Measurements from ENCODE around the gene PET100. TPM values are rescaled to one million over a fixed set of nuclear protein-coding genes. Genes with fewer than 3 reads are reported as not detected.
A peak's percentile ranks its signal among the peaks of the same experiment; 100 is the strongest.

Gene PET100
- total and polyA plus RNA-seq, 2 experiments from 2014 or later = 8.6 to 636 TPM

DNA sequence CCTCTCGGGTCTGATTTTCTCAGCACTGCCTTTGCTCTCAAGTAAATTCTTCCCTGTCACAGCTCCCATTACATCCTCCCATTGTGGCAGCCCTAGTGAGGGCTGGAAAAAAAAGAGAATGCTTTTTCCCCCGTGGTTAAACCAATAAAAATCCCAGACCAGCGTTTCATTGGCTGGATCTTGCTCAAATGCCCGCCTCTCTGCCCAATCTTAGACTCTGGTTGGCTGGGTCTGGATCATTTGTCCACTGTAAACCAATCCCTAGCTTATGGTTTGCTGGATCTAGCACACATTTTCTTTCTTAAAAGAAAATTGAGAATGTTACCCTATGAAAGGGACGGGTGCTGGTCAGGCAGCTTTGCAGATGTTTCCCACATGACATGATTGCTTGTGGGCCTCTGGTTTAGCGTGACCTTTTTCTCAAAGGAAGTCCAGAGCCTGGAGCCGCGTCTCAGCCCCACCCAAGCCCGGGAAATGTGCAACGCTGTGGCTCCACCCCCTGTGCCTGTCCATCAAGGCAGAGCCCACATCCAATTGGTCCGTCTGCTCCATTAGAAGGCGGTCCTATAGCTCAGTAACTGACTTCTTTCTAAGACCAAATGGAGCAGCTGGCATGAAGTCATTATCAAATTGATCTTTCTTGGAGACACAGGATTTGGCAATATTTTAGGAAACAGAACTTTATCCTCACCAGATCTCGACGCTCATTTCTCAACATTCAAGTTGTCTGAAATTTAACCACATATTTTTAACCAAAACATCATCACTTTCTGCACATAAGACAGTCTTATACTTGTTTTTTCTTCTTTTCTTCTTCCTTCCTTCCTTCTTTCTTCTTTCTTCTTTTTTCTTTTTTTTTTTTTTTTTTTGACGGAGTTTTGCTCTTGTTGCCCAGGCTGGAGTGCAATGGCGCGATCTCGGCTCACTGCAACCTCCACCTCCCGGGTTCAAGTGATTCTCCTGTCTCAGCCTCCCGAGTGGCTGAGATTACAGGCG lies 44.7 kb downstream of the PET100 start:
- DNase-seq (ENCODE audit: low spot score) = peak; percentile 87
- peaks cover 35% of the 10 kb centered on the region for H3K27me3 ChIP-seq (ENCODE audit: insufficient read depth)
- no peaks in the 10 kb centered on the region for H3K36me3 ChIP-seq (ENCODE audit: insufficient read depth)
- Mint-ChIP-seq H3K27ac (no peak overlapping the region), H3K36me3 (ENCODE audit: low read depth) (no peaks in the 10 kb centered on the region), H3K4me1 (peaks cover 7% of the 10 kb centered on the region; the same call in 2 of the 3 replicates), H3K27me3 (ENCODE audit: insufficient read depth, low read depth, poor library complexity) (peaks cover 38% of the 10 kb centered on the region), H3K4me3 (no peak overlapping the region; the same call in 2 of the 3 replicates), H3K9me3 (peaks cover 6% of the 10 kb centered on the region)
- no peaks in the 10 kb centered on the region for H3K79me2 ChIP-seq (replicated peaks; ENCODE audit: insufficient read depth)
- no peak overlapping the region; the same call in 1 of the 2 replicates for H3K4me3 ChIP-seq
- H3K4me1 ChIP-seq (ENCODE audit: insufficient read depth) = no peaks in the 10 kb centered on the region; the same call in 1 of the 2 replicates
- peak overlapping the region; percentile 21; the same call in 1 of the 2 replicates for H2AFZ ChIP-seq
- H3F3A ChIP-seq (replicated peaks; ENCODE audit: low read depth) = no peaks in the 10 kb centered on the region
- no peaks in the 10 kb centered on the region for H4K20me1 ChIP-seq (replicated peaks; ENCODE audit: insufficient read depth)
- H3K27ac ChIP-seq (ENCODE audit: low read depth) = no peak overlapping the region
- TF ChIP-seq ZNF114 (CRISPR knock-in tag; IDR thresholded peaks at IDR 0.05) (no peak), CREB1 (CRISPR knock-in tag; IDR thresholded peaks at IDR 0.05; ENCODE audit: low read depth) (no peak), CTCF (conservative IDR thresholded peaks at IDR 0.05; ENCODE audit: low read depth in 2 of 2) (no peak), EZH2 (IDR thresholded peaks at IDR 0.05; ENCODE audit: low read depth, unreplicated experiment) (no peak), STAT1 (IDR thresholded peaks at IDR 0.05; ENCODE audit: unreplicated experiment) (no peak), POLR2AphosphoS5 (IDR thresholded peaks at IDR 0.05; ENCODE audit: low read depth) (no peak), NANOG (IDR thresholded peaks at IDR 0.05; ENCODE audit: borderline replicate concordance) (no peak), EZH2phosphoT487 (IDR thresholded peaks at IDR 0.05; ENCODE audit: unreplicated experiment) (no peak), ZNF331 (CRISPR knock-in tag; IDR thresholded peaks at IDR 0.05; ENCODE audit: low read depth) (no peak), JUNB (IDR thresholded peaks at IDR 0.05; ENCODE audit: unreplicated experiment) (no peak)
- TF ChIP-seq, protein P1, sequence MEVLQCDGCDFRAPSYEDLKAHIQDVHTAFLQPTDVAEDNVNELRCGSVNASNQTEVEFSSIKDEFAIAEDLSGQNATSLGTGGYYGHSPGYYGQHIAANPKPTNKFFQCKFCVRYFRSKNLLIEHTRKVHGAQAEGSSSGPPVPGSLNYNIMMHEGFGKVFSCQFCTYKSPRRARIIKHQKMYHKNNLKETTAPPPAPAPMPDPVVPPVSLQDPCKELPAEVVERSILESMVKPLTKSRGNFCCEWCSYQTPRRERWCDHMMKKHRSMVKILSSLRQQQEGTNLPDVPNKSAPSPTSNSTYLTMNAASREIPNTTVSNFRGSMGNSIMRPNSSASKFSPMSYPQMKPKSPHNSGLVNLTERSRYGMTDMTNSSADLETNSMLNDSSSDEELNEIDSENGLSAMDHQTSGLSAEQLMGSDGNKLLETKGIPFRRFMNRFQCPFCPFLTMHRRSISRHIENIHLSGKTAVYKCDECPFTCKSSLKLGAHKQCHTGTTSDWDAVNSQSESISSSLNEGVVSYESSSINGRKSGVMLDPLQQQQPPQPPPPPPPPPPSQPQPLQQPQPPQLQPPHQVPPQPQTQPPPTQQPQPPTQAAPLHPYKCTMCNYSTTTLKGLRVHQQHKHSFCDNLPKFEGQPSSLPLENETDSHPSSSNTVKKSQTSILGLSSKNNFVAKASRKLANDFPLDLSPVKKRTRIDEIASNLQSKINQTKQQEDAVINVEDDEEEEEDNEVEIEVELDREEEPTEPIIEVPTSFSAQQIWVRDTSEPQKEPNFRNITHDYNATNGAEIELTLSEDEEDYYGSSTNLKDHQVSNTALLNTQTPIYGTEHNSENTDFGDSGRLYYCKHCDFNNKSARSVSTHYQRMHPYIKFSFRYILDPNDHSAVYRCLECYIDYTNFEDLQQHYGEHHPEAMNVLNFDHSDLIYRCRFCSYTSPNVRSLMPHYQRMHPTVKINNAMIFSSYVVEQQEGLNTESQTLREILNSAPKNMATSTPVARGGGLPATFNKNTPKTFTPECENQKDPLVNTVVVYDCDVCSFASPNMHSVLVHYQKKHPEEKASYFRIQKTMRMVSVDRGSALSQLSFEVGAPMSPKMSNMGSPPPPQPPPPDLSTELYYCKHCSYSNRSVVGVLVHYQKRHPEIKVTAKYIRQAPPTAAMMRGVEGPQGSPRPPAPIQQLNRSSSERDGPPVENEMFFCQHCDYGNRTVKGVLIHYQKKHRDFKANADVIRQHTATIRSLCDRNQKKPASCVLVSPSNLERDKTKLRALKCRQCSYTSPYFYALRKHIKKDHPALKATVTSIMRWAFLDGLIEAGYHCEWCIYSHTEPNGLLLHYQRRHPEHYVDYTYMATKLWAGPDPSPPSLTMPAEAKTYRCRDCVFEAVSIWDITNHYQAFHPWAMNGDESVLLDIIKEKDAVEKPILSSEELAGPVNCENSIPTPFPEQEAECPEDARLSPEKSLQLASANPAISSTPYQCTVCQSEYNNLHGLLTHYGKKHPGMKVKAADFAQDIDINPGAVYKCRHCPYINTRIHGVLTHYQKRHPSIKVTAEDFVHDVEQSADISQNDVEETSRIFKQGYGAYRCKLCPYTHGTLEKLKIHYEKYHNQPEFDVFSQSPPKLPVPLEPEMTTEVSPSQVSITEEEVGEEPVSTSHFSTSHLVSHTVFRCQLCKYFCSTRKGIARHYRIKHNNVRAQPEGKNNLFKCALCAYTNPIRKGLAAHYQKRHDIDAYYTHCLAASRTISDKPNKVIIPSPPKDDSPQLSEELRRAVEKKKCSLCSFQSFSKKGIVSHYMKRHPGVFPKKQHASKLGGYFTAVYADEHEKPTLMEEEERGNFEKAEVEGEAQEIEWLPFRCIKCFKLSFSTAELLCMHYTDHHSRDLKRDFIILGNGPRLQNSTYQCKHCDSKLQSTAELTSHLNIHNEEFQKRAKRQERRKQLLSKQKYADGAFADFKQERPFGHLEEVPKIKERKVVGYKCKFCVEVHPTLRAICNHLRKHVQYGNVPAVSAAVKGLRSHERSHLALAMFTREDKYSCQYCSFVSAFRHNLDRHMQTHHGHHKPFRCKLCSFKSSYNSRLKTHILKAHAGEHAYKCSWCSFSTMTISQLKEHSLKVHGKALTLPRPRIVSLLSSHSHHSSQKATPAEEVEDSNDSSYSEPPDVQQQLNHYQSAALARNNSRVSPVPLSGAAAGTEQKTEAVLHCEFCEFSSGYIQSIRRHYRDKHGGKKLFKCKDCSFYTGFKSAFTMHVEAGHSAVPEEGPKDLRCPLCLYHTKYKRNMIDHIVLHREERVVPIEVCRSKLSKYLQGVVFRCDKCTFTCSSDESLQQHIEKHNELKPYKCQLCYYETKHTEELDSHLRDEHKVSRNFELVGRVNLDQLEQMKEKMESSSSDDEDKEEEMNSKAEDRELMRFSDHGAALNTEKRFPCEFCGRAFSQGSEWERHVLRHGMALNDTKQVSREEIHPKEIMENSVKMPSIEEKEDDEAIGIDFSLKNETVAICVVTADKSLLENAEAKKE (CRISPR knock-in tag; IDR thresholded peaks at IDR 0.05) = no peak
- TF ChIP-seq, protein P2, sequence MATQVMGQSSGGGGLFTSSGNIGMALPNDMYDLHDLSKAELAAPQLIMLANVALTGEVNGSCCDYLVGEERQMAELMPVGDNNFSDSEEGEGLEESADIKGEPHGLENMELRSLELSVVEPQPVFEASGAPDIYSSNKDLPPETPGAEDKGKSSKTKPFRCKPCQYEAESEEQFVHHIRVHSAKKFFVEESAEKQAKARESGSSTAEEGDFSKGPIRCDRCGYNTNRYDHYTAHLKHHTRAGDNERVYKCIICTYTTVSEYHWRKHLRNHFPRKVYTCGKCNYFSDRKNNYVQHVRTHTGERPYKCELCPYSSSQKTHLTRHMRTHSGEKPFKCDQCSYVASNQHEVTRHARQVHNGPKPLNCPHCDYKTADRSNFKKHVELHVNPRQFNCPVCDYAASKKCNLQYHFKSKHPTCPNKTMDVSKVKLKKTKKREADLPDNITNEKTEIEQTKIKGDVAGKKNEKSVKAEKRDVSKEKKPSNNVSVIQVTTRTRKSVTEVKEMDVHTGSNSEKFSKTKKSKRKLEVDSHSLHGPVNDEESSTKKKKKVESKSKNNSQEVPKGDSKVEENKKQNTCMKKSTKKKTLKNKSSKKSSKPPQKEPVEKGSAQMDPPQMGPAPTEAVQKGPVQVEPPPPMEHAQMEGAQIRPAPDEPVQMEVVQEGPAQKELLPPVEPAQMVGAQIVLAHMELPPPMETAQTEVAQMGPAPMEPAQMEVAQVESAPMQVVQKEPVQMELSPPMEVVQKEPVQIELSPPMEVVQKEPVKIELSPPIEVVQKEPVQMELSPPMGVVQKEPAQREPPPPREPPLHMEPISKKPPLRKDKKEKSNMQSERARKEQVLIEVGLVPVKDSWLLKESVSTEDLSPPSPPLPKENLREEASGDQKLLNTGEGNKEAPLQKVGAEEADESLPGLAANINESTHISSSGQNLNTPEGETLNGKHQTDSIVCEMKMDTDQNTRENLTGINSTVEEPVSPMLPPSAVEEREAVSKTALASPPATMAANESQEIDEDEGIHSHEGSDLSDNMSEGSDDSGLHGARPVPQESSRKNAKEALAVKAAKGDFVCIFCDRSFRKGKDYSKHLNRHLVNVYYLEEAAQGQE (IDR thresholded peaks at IDR 0.05; ENCODE audit: unreplicated experiment) = no peak
- TF ChIP-seq, protein P3, sequence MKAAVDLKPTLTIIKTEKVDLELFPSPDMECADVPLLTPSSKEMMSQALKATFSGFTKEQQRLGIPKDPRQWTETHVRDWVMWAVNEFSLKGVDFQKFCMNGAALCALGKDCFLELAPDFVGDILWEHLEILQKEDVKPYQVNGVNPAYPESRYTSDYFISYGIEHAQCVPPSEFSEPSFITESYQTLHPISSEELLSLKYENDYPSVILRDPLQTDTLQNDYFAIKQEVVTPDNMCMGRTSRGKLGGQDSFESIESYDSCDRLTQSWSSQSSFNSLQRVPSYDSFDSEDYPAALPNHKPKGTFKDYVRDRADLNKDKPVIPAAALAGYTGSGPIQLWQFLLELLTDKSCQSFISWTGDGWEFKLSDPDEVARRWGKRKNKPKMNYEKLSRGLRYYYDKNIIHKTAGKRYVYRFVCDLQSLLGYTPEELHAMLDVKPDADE (IDR thresholded peaks at IDR 0.05) = no peak
- H3K4me2 ChIP-seq = no peak overlapping the region
- H3K9me2 ChIP-seq (ENCODE audit: insufficient read depth) = no peaks in the 10 kb centered on the region
- peak; percentile 86 for ATAC-seq
